GM19372 (cell line): Measurements from ENCODE around the gene TBC1D22A.

Experiments
- ATAC-seq: cut with Tn5 transposase; IDR thresholded peaks from one replicate; pipeline ENCODE4 v1.9.1; 2021; ENCODE audit warnings: mild to moderate bottlenecking, low read depth, moderate library complexity; ENCODE audit not compliant: unreplicated experiment

The TBC1D22A gene

DNA sequence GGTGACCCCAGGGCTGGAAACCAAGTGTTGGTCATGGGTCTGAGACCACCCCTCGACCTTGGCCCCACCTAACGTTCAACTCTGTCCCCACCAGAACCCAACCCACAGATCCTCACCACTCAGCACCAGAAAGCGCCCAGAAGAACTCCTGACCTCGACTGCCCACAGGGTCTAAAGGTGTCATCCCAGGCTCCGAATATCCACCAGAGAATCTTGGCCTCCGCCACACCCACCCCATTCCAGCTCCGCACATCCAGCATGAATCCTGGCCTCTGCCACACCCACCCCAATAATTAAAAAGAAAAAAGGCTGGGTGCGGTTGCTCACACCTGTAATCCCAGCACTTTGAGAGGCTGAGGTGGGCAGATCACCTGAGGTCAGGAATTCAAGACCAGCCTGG, 25.7 kb upstream of the TBC1D22A start:
- no peak for ATAC-seq

DNA sequence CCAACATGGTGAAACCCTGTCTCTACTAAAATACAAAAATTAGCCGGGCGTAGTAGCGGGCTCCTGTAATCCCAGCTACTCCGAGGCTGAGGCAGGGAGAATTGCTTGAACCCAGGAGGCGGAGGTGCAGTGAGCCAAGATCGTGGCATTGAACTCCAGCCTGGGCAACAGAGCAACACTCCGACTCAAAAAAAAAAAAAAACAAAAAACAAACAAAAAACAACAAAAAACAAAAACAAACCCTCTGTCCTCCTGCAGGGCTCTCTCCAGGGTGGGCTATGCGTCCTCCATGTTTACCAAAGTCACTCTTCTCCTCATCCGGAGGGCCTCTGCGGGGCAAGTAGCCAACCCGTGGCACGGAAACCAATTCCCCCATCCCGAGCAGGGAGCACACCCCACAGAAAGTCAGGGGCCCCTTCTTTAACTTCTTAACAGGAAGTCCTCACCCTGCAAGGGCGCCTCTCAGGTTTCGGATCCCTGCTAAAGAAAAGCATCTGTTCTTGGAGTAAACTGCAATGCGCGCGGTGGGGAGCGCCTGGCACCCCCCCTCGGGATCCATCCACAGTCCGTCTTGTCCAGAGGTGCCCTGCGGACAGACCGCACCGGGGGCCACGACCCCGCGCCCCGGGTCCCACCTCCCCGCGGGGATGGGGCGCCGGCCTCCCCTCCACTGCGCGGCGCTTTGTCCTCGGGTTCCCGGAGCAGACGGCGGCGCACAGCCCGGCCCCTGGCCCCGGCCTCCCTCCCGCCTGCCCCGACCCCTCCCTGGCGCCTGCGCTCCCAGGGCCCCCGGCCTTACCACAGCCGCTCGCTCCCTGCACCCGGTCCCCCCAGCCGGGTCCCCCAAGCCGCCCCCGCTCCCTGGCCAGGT, 25.1 kb upstream of the TBC1D22A start:
- peak; percentile 52 for ATAC-seq

DNA sequence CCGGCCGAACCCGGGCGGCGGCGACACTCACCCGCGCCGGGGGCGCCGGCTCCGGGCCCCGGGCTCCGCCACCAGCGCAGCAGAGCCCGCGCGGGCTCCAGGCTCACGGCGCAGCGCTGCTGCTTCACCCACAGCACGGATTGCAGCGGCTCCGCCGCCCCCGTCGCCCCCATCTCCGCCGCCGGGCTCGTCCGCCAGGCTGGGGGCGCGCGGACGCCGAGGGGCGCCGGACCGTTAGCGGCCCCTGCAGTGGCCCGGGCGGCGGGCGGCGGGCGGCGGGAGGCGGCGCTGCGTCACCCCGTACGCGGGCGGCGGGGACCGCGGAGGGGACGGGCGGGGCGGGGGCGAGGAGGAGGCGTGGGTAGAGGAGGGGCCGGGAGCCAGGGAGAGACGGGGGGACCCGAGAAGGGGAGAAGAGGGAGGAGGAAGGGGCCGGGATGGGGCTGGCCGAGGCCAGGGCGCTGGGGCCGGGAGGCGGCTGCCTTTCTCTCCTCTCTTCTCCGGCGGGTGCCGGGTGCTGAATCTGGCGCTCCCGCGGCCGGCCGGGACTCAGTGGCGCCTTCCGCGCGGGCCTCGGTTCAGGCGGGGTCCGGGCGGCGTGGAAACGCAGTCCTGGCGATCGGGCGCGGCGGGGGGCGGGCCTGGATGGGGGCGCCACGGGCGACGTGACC, 24.3 kb upstream of the TBC1D22A start, which contains the start of gene CERK:
Gene CERK, minus strand, starts transcription at position 277 of the 671 bp plus-strand sequence. Its CDS starts 104 bp downstream, at position 173.
- peak; percentile 49 for ATAC-seq

DNA sequence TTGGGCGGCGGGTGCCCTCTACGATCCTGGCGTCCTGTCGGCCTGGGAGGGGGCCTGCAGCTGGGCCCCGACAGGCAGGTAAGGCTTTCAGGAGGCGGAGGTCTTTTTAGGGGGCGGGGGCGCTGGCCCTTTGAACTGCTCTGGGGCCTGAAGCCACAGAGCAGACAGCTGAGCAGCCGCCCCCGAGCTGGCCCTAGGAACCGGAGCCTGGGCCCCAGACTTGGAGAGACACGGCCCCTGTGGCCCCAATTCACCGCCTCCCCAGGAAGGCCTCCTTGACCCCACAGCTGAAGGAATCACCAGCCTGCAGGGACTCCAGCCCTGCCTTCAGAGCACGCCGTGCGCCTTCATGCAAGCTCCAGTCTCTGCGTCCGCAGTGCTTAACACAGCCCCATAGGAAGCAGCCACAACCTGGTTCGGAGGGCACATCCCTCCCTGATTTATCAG, 23.8 kb upstream of the TBC1D22A start:
- ATAC-seq, result no peak

DNA sequence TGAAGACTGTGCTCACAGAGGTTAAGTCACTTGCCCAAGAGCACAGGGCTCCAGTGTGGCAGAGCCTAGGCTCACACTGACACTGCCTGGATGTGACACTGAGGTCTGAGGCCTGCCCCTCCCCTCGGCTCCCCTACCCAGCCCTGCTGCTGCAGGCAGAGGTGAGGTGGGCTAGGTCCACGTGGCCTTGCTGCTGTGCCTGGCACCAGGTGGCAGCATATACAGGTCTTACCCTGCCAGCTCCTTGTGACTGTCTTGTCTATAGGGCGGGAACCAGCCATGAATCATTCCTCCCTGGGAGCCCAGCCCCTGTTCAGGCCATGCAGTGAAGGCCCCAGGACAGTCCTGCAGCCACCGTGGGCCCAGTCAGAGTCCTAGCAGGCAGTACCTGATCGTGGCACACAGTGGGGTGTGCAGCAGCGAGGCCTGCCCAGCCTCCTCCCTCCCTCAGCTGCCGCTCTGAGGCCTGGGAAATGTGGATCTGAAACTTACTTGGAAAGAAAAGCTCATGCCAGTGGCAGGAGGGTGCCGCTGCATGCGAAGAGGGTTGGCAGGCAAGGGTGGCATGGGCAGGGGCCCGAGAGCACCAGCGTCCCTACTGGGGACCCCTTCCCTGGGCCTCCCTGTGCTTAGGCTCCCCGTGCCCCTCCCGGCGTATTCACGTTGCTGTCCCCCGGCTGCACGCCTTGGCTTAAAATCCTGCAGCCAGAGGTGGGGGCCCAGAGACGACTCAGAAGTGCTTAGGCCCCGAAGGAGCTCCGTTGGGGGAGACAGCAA, 23.2 kb upstream of the TBC1D22A start:
- no peak for ATAC-seq

DNA sequence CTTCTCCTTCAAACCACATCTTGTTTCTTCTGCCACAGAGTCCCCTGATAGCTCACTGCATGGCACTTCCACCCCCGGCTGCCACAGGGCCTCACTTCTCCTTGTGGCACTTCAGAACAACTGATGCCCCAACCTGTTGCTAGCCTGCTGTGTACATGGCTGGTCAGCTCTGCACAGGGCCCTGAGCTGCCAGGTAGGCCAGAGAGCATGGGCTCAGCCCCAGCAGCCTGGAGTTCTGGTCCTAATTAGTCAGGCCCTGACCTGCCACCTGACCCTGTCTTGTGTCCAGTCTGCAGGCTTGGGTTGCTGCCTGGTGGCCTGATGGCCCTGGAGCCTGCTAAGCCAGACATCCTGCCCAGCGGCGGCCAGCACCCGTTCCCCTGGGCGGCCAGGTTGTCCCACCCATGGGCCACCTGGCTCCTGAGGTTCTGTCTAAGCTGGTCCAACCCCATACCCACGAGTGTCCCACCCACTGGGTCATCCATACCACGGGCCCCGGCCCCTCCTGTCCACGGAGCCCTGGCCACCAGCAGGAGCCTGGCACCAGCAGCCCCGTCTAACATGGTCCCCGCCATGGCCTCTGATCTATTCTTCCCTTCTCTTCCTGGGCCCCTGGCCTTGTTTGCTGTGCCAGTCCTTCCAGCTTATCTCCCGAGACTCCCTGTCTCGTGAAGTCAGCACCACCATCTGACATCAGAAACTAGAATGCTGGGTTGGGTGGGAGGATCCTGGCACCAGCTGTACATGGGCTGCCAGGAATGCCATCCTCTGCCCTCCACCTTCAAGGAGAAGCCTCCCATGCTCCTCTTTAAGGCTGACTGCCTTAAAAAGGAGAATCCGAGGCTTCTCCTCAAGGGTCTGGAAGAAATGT, 21.3 kb upstream of the TBC1D22A start:
- ATAC-seq, result no peak

DNA sequence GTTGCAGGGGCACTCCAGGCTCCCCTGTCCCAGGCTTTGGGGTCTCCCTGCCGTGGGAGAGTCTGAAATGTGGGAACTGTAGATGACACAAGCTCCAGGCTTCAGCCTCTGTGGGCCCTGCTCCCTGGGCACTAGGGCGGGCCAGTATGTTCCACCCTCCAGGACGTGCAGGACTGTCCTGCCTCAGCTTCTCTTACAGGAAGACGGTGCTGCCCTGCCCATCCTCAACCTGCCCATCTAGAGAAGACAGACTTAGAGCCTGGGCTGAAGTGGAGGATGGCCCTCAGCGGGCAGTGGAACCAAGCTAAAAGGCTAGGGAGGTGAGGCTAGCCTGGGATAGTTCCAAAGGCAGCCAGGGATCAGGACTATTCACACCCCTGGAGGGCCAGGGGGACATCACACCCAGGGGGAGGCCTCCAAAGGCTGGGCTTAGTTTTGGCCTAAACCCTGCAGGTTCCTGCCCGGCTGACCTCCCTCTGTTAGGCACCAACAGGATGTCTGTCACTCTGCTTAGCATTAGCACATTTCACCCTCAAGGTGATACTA, 20.4 kb upstream of the TBC1D22A start:
- ATAC-seq, result no peak

DNA sequence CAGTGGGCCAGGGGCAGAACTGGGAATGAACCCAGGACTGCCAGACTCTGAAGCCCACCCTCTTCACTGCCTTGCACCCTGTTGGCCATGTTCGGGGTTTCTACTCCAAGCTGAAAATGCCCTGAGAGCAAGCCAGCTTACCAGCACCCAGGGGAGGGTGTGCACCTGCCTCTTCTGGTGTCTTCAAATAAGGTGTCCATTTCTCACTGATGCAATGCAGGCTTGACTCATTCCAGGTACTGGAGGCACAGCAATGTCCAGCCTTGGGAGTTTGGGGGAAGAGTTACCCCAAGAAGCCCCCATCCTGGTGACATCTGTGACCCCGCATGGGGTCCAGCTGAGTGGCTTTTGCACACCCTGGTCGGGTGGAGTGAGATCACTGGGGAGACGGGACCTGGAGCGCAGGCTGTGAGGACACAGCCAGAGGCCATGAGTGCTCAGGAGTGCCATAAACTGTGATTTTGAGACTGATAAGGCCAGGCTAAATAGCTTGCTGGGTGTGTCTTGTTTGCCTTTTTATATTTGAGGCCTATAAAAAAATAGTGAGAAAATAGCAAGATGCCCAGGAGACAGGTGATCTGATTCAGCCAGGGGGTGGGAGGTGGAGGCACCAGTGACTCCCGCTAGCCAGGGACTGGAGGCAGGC, 19.8 kb upstream of the TBC1D22A start:
- ATAC-seq, result no peak

DNA sequence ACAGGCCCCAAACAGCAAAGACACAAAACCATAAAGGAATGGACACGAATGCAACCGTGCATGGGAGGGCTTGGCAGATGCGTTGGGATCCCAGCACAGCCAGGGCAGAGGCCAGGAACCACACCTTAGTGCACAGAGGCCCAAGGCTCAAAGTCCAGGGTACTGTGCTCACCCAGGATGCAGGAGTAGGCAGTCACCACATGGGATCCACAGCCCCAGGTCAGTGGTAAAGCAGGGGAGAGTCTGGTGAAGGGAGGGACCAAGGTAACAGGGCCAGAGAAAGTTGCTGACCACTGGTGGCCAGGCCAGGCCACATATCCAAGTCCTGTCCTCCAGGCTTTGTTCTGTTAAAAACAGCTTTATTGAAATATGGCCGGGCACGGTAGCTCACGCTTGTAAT, 17.9 kb upstream of the TBC1D22A start:
- no peak for ATAC-seq

DNA sequence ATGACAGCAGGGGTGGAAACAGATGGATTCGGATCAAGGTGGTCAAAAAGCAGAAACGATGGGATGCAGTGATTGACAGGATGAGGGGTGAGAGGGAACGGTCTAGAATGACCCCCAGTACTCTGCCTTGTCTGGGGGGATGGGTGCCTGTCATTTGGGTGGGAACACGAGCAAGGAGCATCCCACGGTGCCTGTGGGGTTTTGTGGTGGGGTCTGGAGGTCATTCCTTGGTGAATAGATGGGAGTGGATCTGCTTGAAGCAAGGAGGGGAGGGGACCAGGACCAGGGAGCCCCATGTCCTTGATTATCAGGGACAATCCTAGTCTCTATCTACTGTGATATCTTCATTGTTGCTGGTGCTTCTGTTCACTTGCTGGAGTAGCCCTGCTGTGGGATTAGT, 16.3 kb upstream of the TBC1D22A start:
- no peak for ATAC-seq

DNA sequence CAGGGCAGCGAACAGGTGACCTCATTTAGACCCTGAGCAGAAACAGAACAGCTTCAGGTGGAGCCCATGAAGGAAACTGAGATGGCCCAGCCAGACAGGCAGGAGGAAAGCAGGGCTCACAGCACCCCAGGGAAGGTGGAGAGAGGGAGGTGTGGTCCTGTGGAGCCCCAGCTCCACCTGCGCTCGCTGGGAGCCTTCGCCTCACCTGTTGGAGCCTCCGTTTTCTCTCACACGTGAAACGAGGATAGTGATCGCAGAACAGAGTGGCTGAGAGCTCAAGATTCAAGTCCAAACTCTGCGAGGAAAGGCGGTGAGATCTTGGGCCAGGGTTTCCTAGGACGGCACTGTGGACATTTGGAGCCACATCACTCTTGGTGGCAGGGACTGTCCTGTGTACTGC, 15.8 kb upstream of the TBC1D22A start:
- no peak for ATAC-seq

DNA sequence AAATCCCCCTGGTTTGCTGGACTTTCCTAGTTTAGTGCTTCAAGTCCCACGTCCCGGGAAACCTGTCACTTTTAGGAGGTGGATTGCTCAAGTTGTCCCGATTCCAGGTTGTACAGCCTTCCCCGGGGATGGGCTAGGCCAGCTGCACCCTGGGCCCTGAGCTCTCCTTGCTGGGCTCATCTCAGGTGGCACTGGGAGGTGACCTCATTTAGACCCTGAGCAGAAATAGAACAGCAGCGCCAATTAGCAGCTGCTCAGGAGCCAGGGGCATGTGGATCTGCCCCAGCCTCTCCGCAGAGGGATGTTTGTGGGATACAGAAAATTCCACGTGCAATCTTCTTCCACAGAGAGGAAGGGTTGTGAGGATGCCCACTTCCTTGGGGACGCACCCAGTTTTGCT, 14.8 kb upstream of the TBC1D22A start:
- ATAC-seq, result no peak

DNA sequence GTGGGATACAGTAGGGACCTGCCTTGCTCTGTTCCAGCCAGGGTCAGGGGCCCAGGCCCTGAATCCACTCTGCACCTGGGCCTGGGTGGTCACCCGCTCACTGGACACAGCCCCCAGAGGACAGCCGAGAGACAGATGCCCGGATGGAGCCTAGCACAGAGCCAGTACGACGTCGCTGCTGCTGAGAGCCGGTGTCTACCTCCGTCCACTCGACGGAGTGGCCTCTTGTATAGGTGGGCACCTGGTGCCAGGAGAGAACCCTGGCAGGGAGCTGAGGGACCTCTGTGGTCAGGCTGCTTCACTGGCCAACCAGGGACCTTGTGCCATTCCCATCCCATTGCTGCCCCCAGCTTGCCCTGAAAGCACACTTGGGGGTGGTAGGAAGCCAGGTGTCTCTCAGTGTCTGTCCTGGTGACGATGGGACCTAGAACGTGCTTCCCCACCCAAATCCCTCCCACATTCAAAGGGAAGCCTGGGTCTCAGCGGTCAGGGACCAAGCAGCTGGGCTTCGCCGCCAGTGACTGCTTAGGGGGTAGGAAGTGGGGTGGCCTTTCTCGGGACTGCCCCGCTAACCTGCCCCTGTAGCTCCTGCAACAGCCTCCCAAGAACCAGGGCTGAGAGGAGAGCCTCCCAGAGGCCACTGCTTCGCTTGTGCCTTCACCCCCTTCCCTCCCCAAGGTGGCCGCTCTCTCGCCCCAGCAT, 14.1 kb upstream of the TBC1D22A start:
- ATAC-seq, result no peak

DNA sequence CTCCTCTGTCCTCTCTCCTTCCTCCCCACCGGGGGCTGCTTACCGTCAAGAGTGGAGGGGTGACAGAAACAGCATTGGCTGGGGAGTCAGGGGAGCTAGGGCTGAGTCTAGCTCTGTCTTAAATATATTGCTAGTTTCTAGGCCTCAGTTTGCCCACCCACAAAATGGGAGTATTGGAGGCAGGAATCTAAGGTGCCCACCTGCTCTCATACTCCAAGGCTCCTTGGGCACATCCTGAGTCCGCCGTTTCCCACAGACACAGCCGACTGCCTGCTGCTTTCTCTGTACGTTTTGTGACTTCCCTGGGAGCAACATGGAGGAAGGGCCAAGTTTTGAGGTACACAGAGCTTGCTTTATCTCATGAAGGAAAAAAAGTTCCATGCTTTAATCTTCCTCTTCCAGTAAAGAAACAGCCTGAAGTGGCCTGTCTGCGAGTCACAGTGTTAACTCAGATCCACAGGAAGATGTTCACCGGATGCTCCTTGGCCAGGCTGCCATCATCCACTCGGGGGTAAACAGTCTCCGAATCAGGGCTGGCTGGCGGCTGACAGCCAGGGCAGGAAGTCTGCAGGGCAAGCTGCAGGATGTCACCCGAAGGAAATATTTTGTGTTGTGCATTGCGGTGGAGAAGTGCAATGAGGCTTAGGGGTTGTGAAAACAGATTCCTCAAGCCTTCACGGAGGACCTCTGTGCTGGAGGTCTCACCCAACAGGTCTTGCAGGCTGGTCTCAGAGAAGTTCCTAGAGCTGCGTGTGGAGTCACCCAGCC, 13.4 kb upstream of the TBC1D22A start:
- ATAC-seq, result no peak

DNA sequence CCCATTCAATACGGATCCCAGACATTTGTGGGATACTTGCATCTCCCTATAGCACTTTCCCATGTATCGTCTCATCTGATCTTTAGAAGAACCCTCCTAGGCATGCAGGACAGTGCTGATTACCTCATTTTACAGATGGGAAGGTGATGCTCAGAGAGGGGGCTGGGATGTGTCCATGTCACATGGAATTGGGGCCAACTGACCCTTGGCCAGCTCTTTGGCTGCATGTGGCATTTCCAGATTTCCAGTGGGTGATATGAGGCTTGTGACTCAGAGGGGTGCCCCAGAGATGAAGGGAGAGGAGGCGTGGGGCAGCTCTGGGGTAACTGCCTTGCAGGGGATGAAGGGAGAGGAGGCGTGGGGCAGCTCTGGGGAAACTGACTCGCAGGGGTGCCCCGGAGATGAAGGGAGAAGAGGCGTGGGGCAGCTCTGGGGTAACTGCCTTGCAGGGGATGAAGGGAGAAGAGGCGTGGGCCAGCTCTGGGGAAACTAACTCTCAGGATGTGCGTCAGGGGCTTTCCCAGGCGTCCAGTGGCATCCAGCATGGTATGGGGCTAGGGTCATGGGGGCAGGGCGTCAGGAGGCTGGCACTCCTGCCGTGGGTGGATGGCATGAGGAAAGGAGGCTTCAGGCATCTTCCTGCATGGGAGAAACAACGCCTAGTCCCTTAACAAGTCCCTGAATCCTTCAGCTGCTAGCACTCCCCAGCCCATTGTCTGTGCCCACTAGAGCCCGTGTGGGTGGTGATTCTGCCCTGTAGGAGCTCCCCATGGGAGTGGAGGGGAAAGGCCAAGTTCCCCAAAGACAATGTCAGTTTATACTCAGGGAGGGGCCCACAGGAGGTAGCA, 12.5 kb upstream of the TBC1D22A start:
- no peak for ATAC-seq

DNA sequence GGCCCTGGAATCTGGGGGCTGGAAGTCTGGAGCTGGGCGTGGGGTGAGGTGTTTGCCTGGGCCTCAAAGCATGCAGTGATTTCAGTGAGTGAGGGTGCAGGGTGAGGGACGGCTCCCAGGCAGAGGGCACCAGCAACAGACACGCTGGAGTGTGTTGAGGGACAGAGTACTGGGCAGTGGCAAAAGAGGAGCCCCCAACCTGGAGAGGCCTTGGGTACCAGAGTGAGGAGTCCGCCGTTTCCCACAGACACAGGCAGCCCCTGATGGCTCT, 12.0 kb upstream of the TBC1D22A start:
- no peak for ATAC-seq

DNA sequence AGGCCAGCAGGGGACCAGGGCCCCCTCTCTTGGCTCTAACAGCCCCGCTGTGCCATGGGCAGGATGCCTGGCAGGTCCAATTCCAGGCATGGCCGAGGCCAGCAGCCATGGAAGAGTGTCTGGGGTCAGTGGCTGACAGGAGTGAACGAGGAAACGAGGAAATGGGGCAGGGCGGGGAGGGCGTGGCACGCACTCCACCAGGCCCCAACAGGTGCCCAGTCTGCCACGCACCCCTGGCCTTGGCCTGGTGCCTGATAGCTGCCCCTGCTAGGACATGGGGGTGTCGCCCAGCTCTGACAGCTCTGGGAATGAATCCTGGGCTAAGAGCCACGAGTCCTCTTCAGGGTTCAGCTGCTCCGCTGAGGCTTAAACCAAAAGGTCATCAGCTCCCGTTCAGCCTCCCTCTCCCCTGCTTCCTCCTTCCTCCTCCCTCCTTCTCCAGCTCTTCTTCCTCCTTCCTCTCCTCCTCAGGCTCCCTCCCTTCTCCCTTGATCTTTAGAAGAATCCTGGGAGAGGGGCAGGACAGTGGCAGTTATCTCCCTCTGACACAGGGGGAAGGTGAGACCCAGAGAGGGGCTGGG, 11.5 kb upstream of the TBC1D22A start:
- ATAC-seq, result no peak
